NOMO-1 (cell line): Measurements from ENCODE around the gene ILRUN.
"Not testable (repeated sequence)": the region's sequence is repeated elsewhere in the genome, so short reads cannot be mapped to it uniquely, and the experiment has no call there.

Source experiments
- DNase-seq, 2 experiments: peaks; one replicate each; lab custom pipeline; 2025; ENCODE audit not compliant: unreplicated experiment in 2 of 2; lab: John Stamatoyannopoulos, UW

The ILRUN gene

DNA sequence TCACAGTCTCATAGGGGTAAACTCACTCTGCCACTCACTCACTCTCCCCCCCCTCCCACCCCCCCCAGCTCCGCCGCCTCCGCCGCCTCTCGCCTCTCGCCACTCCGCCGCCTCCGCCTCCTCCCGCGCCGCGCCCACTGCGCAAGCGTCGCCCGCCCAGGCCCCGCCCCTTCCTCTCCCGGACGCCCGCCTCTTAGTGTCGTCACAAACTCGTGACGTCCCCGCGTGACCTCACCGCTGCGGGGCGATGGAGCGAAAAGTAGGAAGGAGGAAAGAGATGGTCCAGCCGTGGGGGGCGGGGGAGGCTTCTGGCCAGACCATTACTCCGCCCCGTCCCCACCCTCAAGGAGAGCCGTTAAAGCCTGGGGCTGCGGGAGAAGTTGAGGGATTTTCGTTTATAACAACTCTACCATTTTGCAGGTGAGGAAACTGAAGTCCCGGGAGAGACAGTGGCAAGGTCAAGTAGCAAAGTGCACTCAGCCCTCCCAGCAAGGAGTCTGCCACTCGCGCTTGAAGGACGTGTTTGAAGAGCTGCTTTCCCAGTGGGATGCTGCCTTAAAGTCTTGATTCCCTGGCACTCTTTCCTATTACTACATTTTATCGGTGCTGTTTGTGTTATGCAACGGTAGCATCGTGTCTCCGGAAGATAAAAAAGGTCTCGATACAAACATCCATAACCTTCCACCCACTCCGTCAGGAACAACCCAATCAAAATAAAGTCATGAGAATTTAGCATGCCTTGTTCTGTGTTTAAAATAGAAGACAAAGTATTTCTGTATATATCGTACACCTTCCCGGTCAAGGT is at the start of gene ILRUN:
Gene ILRUN, minus strand, starts transcription at position 29 of the 805 bp plus-strand sequence. CDS start 164 bp downstream, outside the sequence.
- DNase-seq, result peak; percentile 80 to 94

DNA sequence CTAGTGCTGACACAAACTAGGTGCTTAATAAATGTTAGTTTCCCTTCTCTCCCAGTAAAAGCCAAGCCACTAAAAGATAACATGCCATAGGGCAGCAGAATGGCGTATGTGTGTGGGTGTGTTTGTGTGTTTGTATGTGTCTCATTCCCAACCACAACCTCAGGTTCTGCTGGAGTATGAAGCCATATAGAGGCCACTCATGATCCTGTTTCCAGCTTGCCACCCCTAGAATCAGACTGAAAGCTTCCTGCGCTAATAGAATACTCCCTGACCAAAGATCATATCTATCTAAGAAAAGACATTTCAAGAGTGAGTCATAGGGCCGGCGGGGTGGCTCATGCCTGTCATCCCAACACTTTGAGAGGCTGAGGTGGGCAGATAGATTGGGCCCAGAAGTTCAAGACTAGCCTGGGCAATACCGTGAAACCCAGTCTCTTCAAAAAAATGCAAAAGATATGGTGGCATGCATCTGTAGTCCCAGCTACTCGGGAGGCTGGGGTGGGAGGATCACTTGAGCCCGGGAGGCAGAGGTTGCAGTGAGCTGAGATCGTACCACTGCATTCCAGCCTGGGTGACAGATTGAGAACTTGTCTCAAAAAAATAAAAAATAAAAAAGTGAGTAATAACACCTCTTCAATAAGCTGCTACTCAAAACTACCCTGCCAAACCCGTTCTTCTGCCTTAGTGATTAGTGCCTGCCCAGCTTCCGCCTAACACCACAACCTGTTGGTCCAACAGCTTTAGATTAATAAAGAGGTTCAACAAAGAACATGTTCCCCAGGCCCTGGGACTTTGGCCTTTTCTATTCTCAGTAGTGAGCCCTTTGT is 48.9 kb upstream of the ILRUN start:
- no peak for DNase-seq

DNA sequence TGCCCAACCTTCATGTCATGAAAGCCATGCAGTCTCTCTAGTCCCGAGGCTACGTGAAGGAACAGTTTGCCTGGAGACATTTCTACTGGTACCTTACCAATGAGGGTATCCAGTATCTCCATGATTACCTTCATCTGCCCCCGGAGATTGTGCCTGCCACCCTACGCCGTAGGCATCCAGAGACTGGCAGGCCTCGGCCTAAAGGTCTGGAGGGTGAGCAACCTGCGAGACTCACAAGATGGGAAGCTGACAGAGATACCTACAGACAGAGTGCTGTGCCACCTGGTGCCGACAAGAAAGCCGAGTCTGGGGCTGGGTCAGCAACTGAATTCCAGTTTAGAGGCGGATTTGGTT is 47.7 kb upstream of the ILRUN start:
- DNase-seq, result not testable (repeated sequence)

GRCh38 chr6:34743625-34744293 is 47.2 kb upstream of the ILRUN start:
- no peak for DNase-seq

DNA sequence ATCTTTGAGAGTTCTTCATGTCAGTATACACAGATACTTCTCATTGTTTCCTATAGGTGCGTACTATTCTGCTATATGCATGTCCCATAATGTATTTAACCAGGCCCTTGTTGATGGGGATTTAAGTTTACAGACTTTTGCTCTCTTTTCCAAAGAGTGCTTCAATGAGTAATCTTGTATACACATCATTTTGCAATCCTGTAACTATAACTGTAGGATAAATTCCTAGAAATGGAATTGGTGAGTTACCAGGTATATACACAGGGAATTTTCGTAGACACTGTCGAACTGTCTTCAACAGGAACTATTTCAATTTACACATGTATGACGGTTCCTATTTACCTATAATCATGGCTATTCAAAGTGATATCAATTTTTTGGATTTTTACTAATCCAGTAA is 45.5 kb upstream of the ILRUN start:
- DNase-seq, result no peak

GRCh38 chr6:34736823-34737222 is 40.3 kb upstream of the ILRUN start:
- DNase-seq, result no peak

DNA sequence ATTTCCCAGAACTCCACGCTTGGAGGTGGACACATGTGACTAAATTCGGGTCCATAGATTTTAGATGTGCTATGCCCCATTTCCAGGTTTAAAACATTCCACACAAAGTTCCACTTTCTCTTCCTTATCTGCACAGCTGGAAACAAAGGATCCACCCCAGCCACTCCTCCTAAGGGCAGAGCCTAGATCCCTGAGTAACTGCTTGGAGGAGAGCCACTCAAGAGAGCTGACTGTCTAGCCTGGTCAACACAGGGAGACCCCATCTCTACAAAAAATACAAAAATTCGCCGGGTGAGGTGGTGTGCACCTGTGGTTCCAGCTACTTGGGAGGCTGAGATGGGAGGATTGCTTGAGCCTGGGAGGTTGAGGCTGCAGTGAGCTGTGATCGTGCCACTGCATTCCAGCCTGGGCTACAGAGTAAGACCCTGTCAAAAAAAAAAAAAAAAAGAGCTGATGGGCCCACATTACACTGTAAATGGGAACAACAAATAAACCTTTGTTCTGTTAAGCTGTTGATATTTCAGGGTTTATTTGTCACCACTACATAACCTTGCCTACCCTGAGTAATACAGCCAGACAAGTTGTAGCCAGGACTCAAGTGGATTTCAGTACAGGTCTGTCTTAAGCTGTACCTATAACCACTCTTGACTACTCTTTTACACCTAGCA is 35.0 kb upstream of the ILRUN start:
- no peak for DNase-seq

GRCh38 chr6:34729631-34730470 is 33.3 kb upstream of the ILRUN start:
- no peak for DNase-seq

DNA sequence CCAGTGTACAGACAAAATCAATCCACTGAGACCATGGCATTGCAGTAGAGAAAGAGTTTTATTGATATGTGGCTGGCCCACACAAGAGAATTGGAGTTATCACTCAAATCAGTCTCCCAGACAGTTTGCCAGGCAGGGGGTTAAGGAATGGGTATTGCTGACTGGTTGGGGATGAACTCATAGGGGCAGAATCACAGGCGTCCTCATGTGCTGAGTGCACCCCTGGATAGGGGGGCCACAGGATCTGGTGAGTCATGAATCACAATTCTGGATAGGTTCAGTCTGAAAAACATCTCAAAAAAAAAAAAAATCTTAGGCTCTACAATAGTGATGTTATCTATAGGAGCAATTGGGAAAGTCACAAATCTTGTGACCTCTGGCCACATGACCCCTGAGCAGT is 29.5 kb upstream of the ILRUN start:
- DNase-seq, result no peak

GRCh38 chr6:34723203-34723602 is 26.6 kb upstream of the ILRUN start:
- no peak for DNase-seq

GRCh38 chr6:34722451-34722850 is 25.9 kb upstream of the ILRUN start:
- no peak for DNase-seq

GRCh38 chr6:34720160-34720559 is 23.6 kb upstream of the ILRUN start:
- not testable (repeated sequence) for DNase-seq

GRCh38 chr6:34719646-34720045 is 23.1 kb upstream of the ILRUN start:
- DNase-seq, result not testable (repeated sequence)

- DNase-seq, result no peak
Measured at GRCh38 chr6:34718976-34719375, 22.4 kb upstream of the ILRUN start.

- DNase-seq, result no peak
Measured at GRCh38 chr6:34717466-34717865, 20.9 kb upstream of the ILRUN start.

DNA sequence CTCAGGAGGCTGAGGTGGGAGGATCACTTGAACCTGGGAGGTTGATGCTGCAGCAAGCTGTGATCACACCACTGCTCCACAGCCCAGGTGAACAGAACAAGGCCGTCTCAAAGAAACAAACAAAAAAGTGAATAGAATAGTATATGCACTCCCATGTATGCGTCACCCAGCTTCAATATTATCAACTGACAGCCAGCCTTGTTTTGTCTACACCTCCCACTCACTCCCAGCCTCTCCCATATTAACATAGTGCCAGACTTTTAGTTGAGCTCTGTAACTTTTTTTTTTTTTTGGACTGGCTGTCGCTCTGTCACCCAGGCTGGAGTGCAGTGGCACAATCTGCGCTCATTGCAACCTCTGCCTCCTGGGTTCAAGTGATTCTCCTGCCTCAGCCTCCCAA is 18.1 kb upstream of the ILRUN start:
- no peak for DNase-seq

- not testable (repeated sequence) for DNase-seq
Measured at GRCh38 chr6:34712881-34713280, 16.3 kb upstream of the ILRUN start.

DNA sequence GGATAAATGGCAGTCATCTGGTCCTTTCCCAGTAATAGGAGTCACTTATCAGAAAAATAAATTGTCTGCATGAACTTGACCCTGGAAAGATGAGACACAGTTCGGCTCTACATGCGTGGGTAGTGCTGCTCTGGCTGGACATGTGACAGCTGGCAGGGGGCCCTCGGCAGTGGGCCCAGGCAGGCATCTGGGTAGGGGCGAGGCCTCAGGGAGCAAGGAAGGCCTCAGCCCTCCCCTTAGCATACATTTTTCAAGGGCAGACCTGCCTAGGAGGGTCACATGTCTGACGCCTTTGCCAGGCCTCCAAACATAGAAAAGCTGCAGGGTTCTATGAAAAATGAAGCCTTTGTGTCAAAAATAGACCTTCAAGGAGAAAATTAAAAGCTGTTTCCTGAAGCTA is 12.8 kb upstream of the ILRUN start:
- DNase-seq, result no peak

GRCh38 chr6:34705241-34705640 is 8.7 kb upstream of the ILRUN start:
- no peak for DNase-seq

GRCh38 chr6:34701199-34701598 is 4.6 kb upstream of the ILRUN start:
- DNase-seq, result no peak
